Psoas muscle (tissue), 8 donors: ENCODE results near the gene SPHK2. TPM values are rescaled to one million over a fixed set of nuclear protein-coding genes. Genes with fewer than 3 reads are reported as not detected.
"Not testable (repeated sequence)": the region's sequence is repeated elsewhere in the genome, so short reads cannot be mapped to it uniquely, and the experiment has no call there.

Source experiments
- ATAC-seq, 4 donors: fragments of 200-7000 bp; cut with Tn5 transposase; one replicate each; pipeline ENCODE4 v1.9.1; 2020; ENCODE audit warnings: moderate library complexity in 3 of 4, mild to moderate bottlenecking in 2 of 4
- DNase-seq, 2 donors: peaks; one replicate each; pipeline ENCODE4 v3.0.0-alpha.2; 2020
- H3K27ac ChIP-seq: fragments of 200-600 bp; one replicate; pipeline ENCODE4 v1.8.0; 2022
- H3K27me3 ChIP-seq, 3 donors: fragments of 200-600 bp in 1 of 3; one replicate each; pipeline versions ENCODE4 v1.6.1 to v1.8.0; 2013 to 2022; ENCODE audit warnings: low read length in 2 of 3, mild to moderate bottlenecking in 2 of 3, moderate library complexity in 1 of 3; ENCODE audit not compliant: insufficient read depth in 3 of 3
- H3K36me3 ChIP-seq, 2 donors: fragments of 200-600 bp in 1 of 2; one replicate each; pipeline versions ENCODE4 v1.6.1 to v1.8.0; 2013 to 2022; ENCODE audit warnings: low read depth in 1 of 2, mild to moderate bottlenecking in 1 of 2, moderate library complexity in 1 of 2; ENCODE audit not compliant: insufficient read depth in 1 of 2
- H3K4me1 ChIP-seq: fragments of 200-600 bp; one replicate; pipeline ENCODE4 v1.8.0; 2022
- H3K4me3 ChIP-seq: fragments of 200-600 bp; one replicate; pipeline ENCODE4 v1.8.0; 2022; ENCODE audit warnings: mild to moderate bottlenecking
- H3K9me3 ChIP-seq: fragments of 200-600 bp; one replicate; pipeline ENCODE4 v1.8.0; 2022
- WGBS, 3 donors: extraction: QIAGEN DNeasy Blood & Tissue Kit; methylation state at CpG; one replicate each; pipeline versions ENCODE4 v1.1.6 to v1.1.7; 2013; 5-methylcytosine and 5-hydroxymethylcytosine counted together
- intact Hi-C, 2 donors: fragments of 100-400 bp; cut with DNase I; formaldehyde crosslinking; loops; one replicate each; pipeline versions ENCODE4 v1.11.0 to v1.14.2; 2022
- polyA plus RNA-seq, 3 donors: library from polyadenylated mRNA; stranded (reverse); fragments of 200-250 nt; gene quantifications; one replicate each; pipeline ENCODE4 v1.2.3, GENCODE V29; 2013
- total RNA-seq, 4 donors: library from RNA; stranded (reverse); fragmentation: NEBNext Ultra II Directional in 2 of 4; extraction: Animal tissue kit (Norgen Biotek cat#: 25700) in 2 of 4; gene quantifications; one replicate each; pipeline versions ENCODE4 v1.2.1 to v1.2.4, GENCODE V29; 2021 to 2023
- TF ChIP-seq, protein P1 (sequence below): fragments of 200-600 bp; IDR thresholded peaks from one replicate; pipeline ENCODE4 v1.8.0; 2022; ENCODE audit warnings: antibody characterized with exemption
- donor health status: healthy with polysubstance abuse.
- donor health status: DM: no; HTN: no; CAD: no; lungs with moderate emphysema.
- donor health status: Bipolar disorder and iron deficiency.
- donor health status: healthy.
- donor health status: DM: yes; HTN: yes; CAD: no.
- donor health status: DM: no; HTN: no; CAD: no.
- donor health status: DM: no; HTN: no; CAD: no.
- donor health status: DM: yes; HTN: yes; CAD: no.

Gene SPHK2
- total and polyA plus RNA-seq, 7 donors, result 3.3 to 12.8 (median 5.0) TPM

DNA sequence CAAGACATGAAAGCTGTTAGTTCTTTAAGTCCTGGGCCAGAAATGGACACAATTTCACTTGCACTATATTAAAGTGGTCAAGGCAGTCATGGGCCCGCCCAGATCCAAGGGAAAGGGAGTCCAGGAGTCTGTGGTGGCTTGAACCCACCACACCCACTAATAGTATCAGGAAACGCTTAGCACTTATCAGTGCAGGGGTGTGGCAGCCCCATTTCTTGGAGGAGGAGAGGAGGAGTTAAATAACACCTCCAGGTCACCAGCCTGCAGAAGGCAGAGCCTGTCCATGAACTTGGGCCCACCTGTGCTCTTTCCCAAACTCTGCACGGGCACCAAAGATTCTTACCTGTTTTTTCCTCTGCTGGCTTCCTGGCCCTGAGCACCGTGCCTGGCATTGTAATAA, 58.9 kb downstream of the SPHK2 start:
- DNase-seq (no peak), ATAC-seq (no peak)
- H3K36me3 ChIP-seq, result no peaks in the 10 kb centered on the region
- H3K27me3 ChIP-seq, result no peaks in the 10 kb centered on the region
- no peak overlapping the region for H3K27ac ChIP-seq
- TF ChIP-seq, protein P1, sequence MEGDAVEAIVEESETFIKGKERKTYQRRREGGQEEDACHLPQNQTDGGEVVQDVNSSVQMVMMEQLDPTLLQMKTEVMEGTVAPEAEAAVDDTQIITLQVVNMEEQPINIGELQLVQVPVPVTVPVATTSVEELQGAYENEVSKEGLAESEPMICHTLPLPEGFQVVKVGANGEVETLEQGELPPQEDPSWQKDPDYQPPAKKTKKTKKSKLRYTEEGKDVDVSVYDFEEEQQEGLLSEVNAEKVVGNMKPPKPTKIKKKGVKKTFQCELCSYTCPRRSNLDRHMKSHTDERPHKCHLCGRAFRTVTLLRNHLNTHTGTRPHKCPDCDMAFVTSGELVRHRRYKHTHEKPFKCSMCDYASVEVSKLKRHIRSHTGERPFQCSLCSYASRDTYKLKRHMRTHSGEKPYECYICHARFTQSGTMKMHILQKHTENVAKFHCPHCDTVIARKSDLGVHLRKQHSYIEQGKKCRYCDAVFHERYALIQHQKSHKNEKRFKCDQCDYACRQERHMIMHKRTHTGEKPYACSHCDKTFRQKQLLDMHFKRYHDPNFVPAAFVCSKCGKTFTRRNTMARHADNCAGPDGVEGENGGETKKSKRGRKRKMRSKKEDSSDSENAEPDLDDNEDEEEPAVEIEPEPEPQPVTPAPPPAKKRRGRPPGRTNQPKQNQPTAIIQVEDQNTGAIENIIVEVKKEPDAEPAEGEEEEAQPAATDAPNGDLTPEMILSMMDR, result no peak
- H3K4me1 ChIP-seq, result peaks cover 9% of the 10 kb centered on the region
- intact Hi-C loops, result loop anchor here (5.0 to 10.0 kb wide), 6 partner anchors 34 to 167 kb away; partner anchors contain the start of genes HSD17B14 (in 1 of the 2), MAMSTR (in 1 of the 2) and RASIP1 (in 1 of the 2)
- 80 to 84% (median 81%) methylated on average over 4 of the region's 4 CpGs for WGBS, 3 donors
- no peak overlapping the region for H3K4me3 ChIP-seq
- H3K9me3 ChIP-seq, result no peaks in the 10 kb centered on the region

DNA sequence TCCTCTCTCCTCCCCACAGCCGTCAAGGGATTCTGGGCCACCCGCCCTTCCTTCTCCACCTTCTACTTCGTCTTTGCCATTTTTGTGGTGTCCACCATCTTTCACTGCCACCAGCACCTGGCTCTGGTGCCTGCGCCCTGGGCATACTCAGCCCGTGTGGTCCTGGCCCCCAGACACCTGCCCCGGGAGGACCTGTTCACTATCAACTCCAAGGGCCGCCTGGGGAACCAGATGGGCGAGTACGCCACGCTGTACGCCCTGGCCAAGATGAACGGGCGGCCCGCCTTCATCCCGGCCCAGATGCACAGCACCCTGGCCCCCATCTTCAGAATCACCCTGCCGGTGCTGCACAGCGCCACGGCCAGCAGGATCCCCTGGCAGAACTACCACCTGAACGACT, 60.7 kb downstream of the SPHK2 start:
- H3K4me1 ChIP-seq, intact Hi-C loops, H3K4me3 ChIP-seq, H3K36me3 ChIP-seq, ATAC-seq, H3K27ac ChIP-seq, H3K27me3 ChIP-seq, DNase-seq, H3K9me3 ChIP-seq: not testable (repeated sequence)
- WGBS, 3 donors, result 91 to 95% (median 92%) methylated on average over 15 to 19 of the region's 19 CpGs

Other genes starting within 250 kb of the SPHK2 start
- gene KDELR1, start 228.0 kb upstream of the SPHK2 start, total RNA-seq, result 10 to 100 TPM; 56.5 to 71.0 (median 62.9) TPM
- 10 to 100 TPM; 37.0 to 48.7 (median 40.0) TPM for gene KDELR1, start 228.0 kb upstream of the SPHK2 start, polyA plus RNA-seq
- under 1 TPM; 0.04 to 0.21 (median 0.06) TPM for gene GRIN2D, start 225.8 kb upstream of the SPHK2 start, total RNA-seq
- gene GRIN2D, start 225.8 kb upstream of the SPHK2 start, polyA plus RNA-seq, result under 1 TPM; 0.03 to 0.07 (median 0.04) TPM
- 10 to 100 TPM; 24.6 to 46.0 (median 40.3) TPM for gene GRWD1, start 173.5 kb upstream of the SPHK2 start, total RNA-seq
- 10 to 100 TPM; 24.2 to 53.7 (median 42.0) TPM for gene GRWD1, start 173.5 kb upstream of the SPHK2 start, polyA plus RNA-seq
- 1 to 10 TPM in 3 of 4 donors, under 1 TPM in 1; 0.65 to 2.6 (median 1.3) TPM for gene KCNJ14, start 163.9 kb upstream of the SPHK2 start, total RNA-seq
- gene KCNJ14, start 163.9 kb upstream of the SPHK2 start, polyA plus RNA-seq, result 1 to 10 TPM in 1 of 3 donors, under 1 TPM in 2; 0.28 to 1.6 (median 0.58) TPM
- 10 to 100 TPM; 21.8 to 45.2 (median 29.4) TPM for gene CYTH2, start 150.1 kb upstream of the SPHK2 start, total RNA-seq
- gene CYTH2, start 150.1 kb upstream of the SPHK2 start, polyA plus RNA-seq, result 10 to 100 TPM; 36.6 to 41.0 (median 39.5) TPM
- under 1 TPM in 2 of 4 donors, not detected in 2; 0.06 to 0.14 TPM for gene LMTK3, start 107.7 kb upstream of the SPHK2 start, total RNA-seq
- under 1 TPM; 0.03 to 0.06 (median 0.05) TPM for gene LMTK3, start 107.7 kb upstream of the SPHK2 start, polyA plus RNA-seq
- gene SULT2B1, start 67.3 kb upstream of the SPHK2 start, total RNA-seq, result not detected
- gene SULT2B1, start 67.3 kb upstream of the SPHK2 start, polyA plus RNA-seq, result under 1 TPM in 2 of 3 donors, not detected in 1; 0.06 to 0.23 TPM
- gene SPACA4, start 12.8 kb upstream of the SPHK2 start, total RNA-seq, result not detected
- gene SPACA4, start 12.8 kb upstream of the SPHK2 start, polyA plus RNA-seq, result not detected
- gene FAM83E, start 4.4 kb upstream of the SPHK2 start, total RNA-seq, result not detected
- gene FAM83E, start 4.4 kb upstream of the SPHK2 start, polyA plus RNA-seq, result under 1 TPM in 2 of 3 donors, not detected in 1; 0.01 to 0.20 TPM
- 100 to 1,000 TPM; 506 to 730 (median 645) TPM for gene RPL18, start 328 bp upstream of the SPHK2 start, total RNA-seq
- gene RPL18, start 328 bp upstream of the SPHK2 start, polyA plus RNA-seq, result 1,000 to 10,000 TPM; 1,096 to 1,745 (median 1,373) TPM
- 10 to 100 TPM in 1 of 4 donors, 1 to 10 TPM in 3; 3.6 to 14.5 (median 6.5) TPM for gene DBP, start 17.9 kb downstream of the SPHK2 start, total RNA-seq
- gene DBP, start 17.9 kb downstream of the SPHK2 start, polyA plus RNA-seq, result 1 to 10 TPM; 2.8 to 7.0 (median 3.2) TPM
- 1 to 10 TPM; 4.1 to 8.8 (median 6.4) TPM for gene CA11, start 26.7 kb downstream of the SPHK2 start, total RNA-seq
- 10 to 100 TPM in 1 of 3 donors, 1 to 10 TPM in 2; 2.3 to 10.6 (median 9.2) TPM for gene CA11, start 26.7 kb downstream of the SPHK2 start, polyA plus RNA-seq
- gene NTN5, start 53.5 kb downstream of the SPHK2 start, total RNA-seq, result under 1 TPM in 1 of 4 donors, not detected in 3; 0.21 TPM
- under 1 TPM in 1 of 3 donors, not detected in 2; 0.04 TPM for gene NTN5, start 53.5 kb downstream of the SPHK2 start, polyA plus RNA-seq
- gene FUT2, start 76.5 kb downstream of the SPHK2 start, total RNA-seq, result not detected
- not detected for gene FUT2, start 76.5 kb downstream of the SPHK2 start, polyA plus RNA-seq
- 10 to 100 TPM in 3 of 4 donors, 1 to 10 TPM in 1; 7.9 to 50.9 (median 32.9) TPM for gene MAMSTR, start 100.2 kb downstream of the SPHK2 start, total RNA-seq
- gene MAMSTR, start 100.2 kb downstream of the SPHK2 start, polyA plus RNA-seq, result 10 to 100 TPM in 1 of 3 donors, 1 to 10 TPM in 2; 3.1 to 10.5 (median 8.4) TPM
- gene RASIP1, start 121.1 kb downstream of the SPHK2 start, total RNA-seq, result 1 to 10 TPM; 6.9 to 9.7 (median 8.0) TPM
- 1 to 10 TPM; 3.9 to 7.7 (median 4.9) TPM for gene RASIP1, start 121.1 kb downstream of the SPHK2 start, polyA plus RNA-seq
- under 1 TPM in 3 of 4 donors, not detected in 1; 0.26 to 0.76 (median 0.36) TPM for gene IZUMO1, start 127.4 kb downstream of the SPHK2 start, total RNA-seq
- gene IZUMO1, start 127.4 kb downstream of the SPHK2 start, polyA plus RNA-seq, result under 1 TPM in 2 of 3 donors, not detected in 1; 0.18 to 0.66 TPM
- 1 to 10 TPM; 1.6 to 2.3 (median 2.0) TPM for gene FUT1, start 133.1 kb downstream of the SPHK2 start, total RNA-seq
- 1 to 10 TPM; 1.1 to 1.3 (median 1.3) TPM for gene FUT1, start 133.1 kb downstream of the SPHK2 start, polyA plus RNA-seq
- 1 to 10 TPM in 2 of 4 donors, not detected in 2; 1.7 to 6.2 TPM for gene FGF21, start 136.0 kb downstream of the SPHK2 start, total RNA-seq
- gene FGF21, start 136.0 kb downstream of the SPHK2 start, polyA plus RNA-seq, result under 1 TPM in 2 of 3 donors, not detected in 1; 0.06 to 0.31 TPM
- 10 to 100 TPM; 24.6 to 48.5 (median 29.9) TPM for gene BCAT2, start 191.5 kb downstream of the SPHK2 start, total RNA-seq
- gene BCAT2, start 191.5 kb downstream of the SPHK2 start, polyA plus RNA-seq, result 10 to 100 TPM; 14.4 to 22.9 (median 20.0) TPM
- 1 to 10 TPM in 1 of 4 donors, under 1 TPM in 3; 0.61 to 1.2 (median 0.80) TPM for gene HSD17B14, start 217.0 kb downstream of the SPHK2 start, total RNA-seq
- under 1 TPM; 0.15 to 0.66 (median 0.29) TPM for gene HSD17B14, start 217.0 kb downstream of the SPHK2 start, polyA plus RNA-seq
- 10 to 100 TPM in 3 of 4 donors, 1 to 10 TPM in 1; 9.4 to 30.0 (median 20.2) TPM for gene PLEKHA4, start 249.1 kb downstream of the SPHK2 start, total RNA-seq
- gene PLEKHA4, start 249.1 kb downstream of the SPHK2 start, polyA plus RNA-seq, result 10 to 100 TPM; 11.1 to 14.9 (median 12.3) TPM